H9 (cell line): ENCODE measurements around the gene EMC9. TPM values are rescaled to one million over a fixed set of nuclear protein-coding genes. Genes with fewer than 3 reads are reported as not detected.

ENCODE experiments used
- DNase-seq: peaks from one replicate; pipeline ENCODE4 v3.0.0-alpha.2; 2017
- H2AFZ ChIP-seq: one replicate; pipeline ENCODE4 v1.6.1; 2013; ENCODE audit warnings: mild to moderate bottlenecking, low read length, control low read depth, moderate library complexity
- H2AK5ac ChIP-seq: 2 replicates; pipeline ENCODE4 v1.6.1; 2013; ENCODE audit warnings: low read length, control low read depth, mixed read lengths; ENCODE audit not compliant: insufficient read length
- H2BK120ac ChIP-seq: one replicate; pipeline ENCODE4 v1.6.1; 2013; ENCODE audit warnings: low read depth, mild to moderate bottlenecking, low read length, control low read depth, inconsistent platforms; ENCODE audit not compliant: poor library complexity, severe bottlenecking
- H2BK12ac ChIP-seq: 2 replicates; pipeline ENCODE4 v1.6.1; 2013; ENCODE audit warnings: low read length, control low read depth, mixed read lengths, low read depth; ENCODE audit not compliant: insufficient read length
- H2BK15ac ChIP-seq: 2 replicates; pipeline ENCODE4 v1.6.1; 2013; ENCODE audit warnings: low read depth, low read length, control low read depth
- H2BK20ac ChIP-seq: one replicate; pipeline ENCODE4 v1.6.1; 2013; ENCODE audit warnings: low read depth, mild to moderate bottlenecking, low read length, control low read depth, inconsistent platforms; ENCODE audit not compliant: poor library complexity, severe bottlenecking
- H2BK5ac ChIP-seq: 2 replicates; pipeline ENCODE4 v1.6.1; 2013; ENCODE audit warnings: low read length, control low read depth, mixed read lengths; ENCODE audit not compliant: insufficient read length
- H3K14ac ChIP-seq: 2 replicates; pipeline ENCODE4 v1.6.1; 2013; ENCODE audit warnings: low read length, control low read depth; ENCODE audit not compliant: insufficient read depth
- H3K18ac ChIP-seq: 2 replicates; pipeline ENCODE4 v1.6.1; 2013; ENCODE audit warnings: low read depth, mild to moderate bottlenecking, mixed read lengths, low read length, control low read depth; ENCODE audit not compliant: insufficient read length
- H3K23ac ChIP-seq: 2 replicates; pipeline ENCODE4 v1.6.1; 2013; ENCODE audit warnings: low read length, control low read depth, mixed read lengths, low read depth; ENCODE audit not compliant: insufficient read length
- H3K23me2 ChIP-seq: 2 replicates; pipeline ENCODE4 v1.6.1; 2013; ENCODE audit warnings: low read depth, mild to moderate bottlenecking, mixed read lengths, low read length, control low read depth; ENCODE audit not compliant: insufficient read length, poor library complexity, severe bottlenecking
- H3K27ac ChIP-seq: 2 replicates; pipeline ENCODE4 v1.5.1; 2013; ENCODE audit warnings: low read length, control low read depth, mixed read lengths, low read depth; ENCODE audit not compliant: insufficient read length
- H3K27me3 ChIP-seq: 2 replicates; pipeline ENCODE4 v1.6.1; 2013; ENCODE audit warnings: low read length, control low read depth, inconsistent platforms; ENCODE audit not compliant: insufficient read depth
- H3K4ac ChIP-seq: 2 replicates; pipeline ENCODE4 v1.6.1; 2013; ENCODE audit warnings: low read depth, mild to moderate bottlenecking, control low read depth, inconsistent platforms, low read length, moderate library complexity
- H3K4me1 ChIP-seq: 2 replicates; pipeline ENCODE4 v1.6.1; 2013; ENCODE audit warnings: low read length, control low read depth, inconsistent platforms; ENCODE audit not compliant: insufficient read depth
- H3K4me2 ChIP-seq: 2 replicates; pipeline ENCODE4 v1.6.1; 2013; ENCODE audit warnings: low read length, control low read depth, mixed read lengths; ENCODE audit not compliant: insufficient read length, insufficient read depth
- H3K56ac ChIP-seq: 2 replicates; pipeline ENCODE4 v1.6.1; 2013; ENCODE audit warnings: low read depth, mild to moderate bottlenecking, mixed read lengths, low read length, control low read depth; ENCODE audit not compliant: insufficient read length
- H3K79me1 ChIP-seq: 2 replicates; pipeline ENCODE4 v1.6.1; 2013; ENCODE audit warnings: low read depth, mild to moderate bottlenecking, moderate library complexity, low read length, control low read depth, inconsistent platforms; ENCODE audit not compliant: insufficient read depth, poor library complexity, severe bottlenecking
- H3K79me2 ChIP-seq: 2 replicates; pipeline ENCODE4 v1.6.1; 2013; ENCODE audit warnings: low read length, control low read depth, inconsistent platforms; ENCODE audit not compliant: insufficient read depth
- H3K9ac ChIP-seq: 2 replicates; pipeline ENCODE4 v1.6.1; 2013; ENCODE audit warnings: low read length, control low read depth, mixed read lengths; ENCODE audit not compliant: insufficient read length; ENCODE audit errors: extremely low read depth
- H3K9me3 ChIP-seq: one replicate; pipeline ENCODE4 v1.6.1; 2013; ENCODE audit warnings: low read depth, low read length, inconsistent platforms; ENCODE audit not compliant: control insufficient read depth
- H3T11ph ChIP-seq: one replicate; pipeline ENCODE4 v1.6.1; 2013; ENCODE audit warnings: mild to moderate bottlenecking, low read length, control low read depth, inconsistent platforms
- H4K20me1 ChIP-seq: one replicate; pipeline ENCODE4 v1.6.1; 2013; ENCODE audit not compliant: control insufficient read depth, insufficient read length, insufficient read depth
- H4K5ac ChIP-seq: 2 replicates; pipeline ENCODE4 v1.6.1; 2013; ENCODE audit warnings: low read depth, mild to moderate bottlenecking, mixed read lengths, low read length, control low read depth; ENCODE audit not compliant: insufficient read length
- H4K8ac ChIP-seq: replicated peaks from 2 replicates; pipeline ENCODE4 v1.6.1; 2013; ENCODE audit warnings: low read length, control low read depth, mixed read lengths, low read depth; ENCODE audit not compliant: insufficient read length
- H4K91ac ChIP-seq: 2 replicates; pipeline ENCODE4 v1.6.1; 2013; ENCODE audit warnings: low read depth, mild to moderate bottlenecking, moderate library complexity, mixed read lengths, low read length, control low read depth; ENCODE audit not compliant: insufficient read length
- H3K27ac Mint-ChIP-seq, 3 experiments: 2 replicates in 2 of 3; 3 replicates in 1 of 3; pipeline ENCODE4 v1.8.0; 2020 to 2021; ENCODE audit warnings: mixed read lengths in 3 of 3, mild to moderate bottlenecking in 1 of 3, moderate library complexity in 1 of 3
- H3K27me3 Mint-ChIP-seq: 2 replicates; pipeline ENCODE4 v1.8.0; 2021; ENCODE audit warnings: low read depth, mild to moderate bottlenecking, moderate library complexity, mixed read lengths
- H3K36me3 Mint-ChIP-seq, 3 experiments: 2 replicates in 2 of 3; 3 replicates in 1 of 3; pipeline ENCODE4 v1.8.0; 2020 to 2021; ENCODE audit warnings: low read depth in 3 of 3, mixed read lengths in 3 of 3; ENCODE audit not compliant: insufficient read depth in 1 of 3
- H3K4me1 Mint-ChIP-seq, 2 experiments: 2 replicates each; pipeline ENCODE4 v1.8.0; 2020; ENCODE audit warnings: mixed read lengths in 2 of 2
- H3K4me3 Mint-ChIP-seq, 2 experiments: 2 replicates in 1 of 2; 3 replicates in 1 of 2; pipeline ENCODE4 v1.8.0; 2020 to 2021; ENCODE audit warnings: mild to moderate bottlenecking in 2 of 2, mixed read lengths in 2 of 2, moderate library complexity in 1 of 2
- H3K9me3 Mint-ChIP-seq, 2 experiments: 2 replicates in 1 of 2; 3 replicates in 1 of 2; pipeline ENCODE4 v1.8.0; 2020; ENCODE audit warnings: mild to moderate bottlenecking in 2 of 2, mixed read lengths in 2 of 2, moderate library complexity in 1 of 2
- WGBS: extraction: QIAGEN DNeasy Blood & Tissue Kit; methylation state at CpG from one replicate; pipeline ENCODE4 v1.1.7; 2013; ENCODE audit warnings: missing lambda C conversion rate, low lambda C conversion rate, mixed read lengths; ENCODE audit not compliant: insufficient read length; ENCODE audit errors: extremely low coverage; 5-methylcytosine and 5-hydroxymethylcytosine counted together
- total RNA-seq: library from RNA; stranded (reverse); gene quantifications from 2 replicates; pipeline ENCODE4 v1.2.1, GENCODE V29; 2021
- TF ChIP-seq, protein P1 (sequence below): fragments of 200-600 bp; sonication (generic); conservative IDR thresholded peaks from 3 replicates; pipeline ENCODE4 v1.8.0; 2021; ENCODE audit warnings: antibody characterized with exemption, mild to moderate bottlenecking

Gene EMC9
- total RNA-seq, 1 experiment from 2014 or later: 52.9 TPM

DNA sequence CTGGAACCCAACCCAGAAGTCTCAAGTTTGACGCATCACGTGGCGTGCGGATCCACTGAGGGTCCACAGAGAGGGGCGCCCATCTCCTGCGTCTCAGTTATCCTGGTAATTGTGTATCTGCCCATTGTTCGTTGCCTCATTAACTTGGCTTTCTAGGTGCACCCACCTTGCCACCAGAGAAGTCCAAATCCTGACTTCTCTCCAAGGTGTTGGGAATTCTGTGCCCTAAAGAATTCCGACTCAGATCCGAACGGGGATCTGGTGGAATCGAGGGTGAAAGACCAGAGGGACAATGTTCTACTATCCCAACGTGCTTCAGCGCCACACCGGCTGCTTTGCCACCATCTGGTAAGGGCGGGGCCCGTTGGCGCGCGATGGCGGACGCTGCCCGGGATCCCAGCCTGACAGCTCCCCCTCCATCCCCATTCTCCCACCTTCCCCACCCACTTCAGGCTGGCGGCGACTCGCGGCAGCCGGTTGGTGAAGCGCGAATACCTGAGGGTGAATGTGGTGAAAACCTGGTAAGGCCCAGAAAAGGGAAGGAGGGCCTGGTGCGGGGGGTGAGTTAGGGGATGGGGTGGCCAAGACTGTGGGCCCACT, 31.0 kb upstream of the EMC9 start:
- DNase-seq: peak; percentile 39
- H2BK12ac ChIP-seq: no peak overlapping the region
- no peak overlapping the region for H3K18ac ChIP-seq
- H2AFZ ChIP-seq: no peak overlapping the region
- TF ChIP-seq, protein P1, sequence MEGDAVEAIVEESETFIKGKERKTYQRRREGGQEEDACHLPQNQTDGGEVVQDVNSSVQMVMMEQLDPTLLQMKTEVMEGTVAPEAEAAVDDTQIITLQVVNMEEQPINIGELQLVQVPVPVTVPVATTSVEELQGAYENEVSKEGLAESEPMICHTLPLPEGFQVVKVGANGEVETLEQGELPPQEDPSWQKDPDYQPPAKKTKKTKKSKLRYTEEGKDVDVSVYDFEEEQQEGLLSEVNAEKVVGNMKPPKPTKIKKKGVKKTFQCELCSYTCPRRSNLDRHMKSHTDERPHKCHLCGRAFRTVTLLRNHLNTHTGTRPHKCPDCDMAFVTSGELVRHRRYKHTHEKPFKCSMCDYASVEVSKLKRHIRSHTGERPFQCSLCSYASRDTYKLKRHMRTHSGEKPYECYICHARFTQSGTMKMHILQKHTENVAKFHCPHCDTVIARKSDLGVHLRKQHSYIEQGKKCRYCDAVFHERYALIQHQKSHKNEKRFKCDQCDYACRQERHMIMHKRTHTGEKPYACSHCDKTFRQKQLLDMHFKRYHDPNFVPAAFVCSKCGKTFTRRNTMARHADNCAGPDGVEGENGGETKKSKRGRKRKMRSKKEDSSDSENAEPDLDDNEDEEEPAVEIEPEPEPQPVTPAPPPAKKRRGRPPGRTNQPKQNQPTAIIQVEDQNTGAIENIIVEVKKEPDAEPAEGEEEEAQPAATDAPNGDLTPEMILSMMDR: no peak
- H3K27me3 ChIP-seq: no peaks in the 10 kb centered on the region
- peak overlapping the region; percentile 48 for H3K4me2 ChIP-seq
- no peaks in the 10 kb centered on the region for H3K79me1 ChIP-seq
- peak overlapping the region; percentile 3 for H3K9ac ChIP-seq
- no peaks in the 10 kb centered on the region for H4K20me1 ChIP-seq
- H4K5ac ChIP-seq: no peak overlapping the region
- Mint-ChIP-seq H3K9me3 (no peaks in the 10 kb centered on the region; a peak in 1 of 5 replicates), H3K27ac (peak overlapping the region in 1 of 3 experiments; percentile 35; a peak in 1 of 7 replicates), H3K4me1 (peaks cover 5 to 13% of the 10 kb centered on the region in 2 experiments; a peak in 3 of 4 replicates), H3K27me3 (no peaks in the 10 kb centered on the region; the same call in 1 of the 2 replicates), H3K36me3 (peaks cover 6 to 25% (median 23%) of the 10 kb centered on the region in 3 experiments; a peak in 6 of 7 replicates), H3K4me3 (peak overlapping the region; percentile 75 to 80)
- no peak overlapping the region for H4K8ac ChIP-seq
- H2BK15ac ChIP-seq: no peak overlapping the region
- no peak overlapping the region for H3K14ac ChIP-seq
- no peak overlapping the region for H2BK5ac ChIP-seq
- no peaks in the 10 kb centered on the region for H3K4me1 ChIP-seq
- no peaks in the 10 kb centered on the region for H3K9me3 ChIP-seq
- no peak overlapping the region for H2BK120ac ChIP-seq
- no peak overlapping the region for H2AK5ac ChIP-seq
- H3K79me2 ChIP-seq: no peaks in the 10 kb centered on the region
- no peak overlapping the region for H3K23ac ChIP-seq
- no peak overlapping the region for H3T11ph ChIP-seq
- no CpG with 5 or more reads among the region's 30 CpGs for WGBS
- H3K56ac ChIP-seq: no peak overlapping the region
- H3K4ac ChIP-seq: no peak overlapping the region
- H3K27ac ChIP-seq: no peak overlapping the region
- no peak overlapping the region for H4K91ac ChIP-seq
- no peak overlapping the region for H2BK20ac ChIP-seq
- H3K23me2 ChIP-seq: peaks cover 10% of the 10 kb centered on the region
